AG04449 (cell line): Measurements from ENCODE around the gene LCE1C.

Experiments
- CTCF ChIA-PET: fragments of 350-600 bp; formaldehyde crosslinking; extraction: SDS; loops from one replicate; lab custom pipeline; 2021; ENCODE audit warnings: antibody characterized with exemption; lab: Yijun Ruan, JAX
- POLR2A ChIA-PET: fragments of 400-600, 350-600 bp; formaldehyde crosslinking; extraction: SDS; loops from one replicate; lab custom pipeline; 2020; ENCODE audit warnings: antibody characterized with exemption, inconsistent platforms; lab: Yijun Ruan, JAX
- DNase-seq: peaks from one replicate; pipeline ENCODE4 v3.0.0-alpha.2; 2010; ENCODE audit warnings: low read depth, low spot score
- H3K4me3 ChIP-seq: 2 replicates; pipeline ENCODE4 v1.5.1; 2011; ENCODE audit warnings: low read depth, mild to moderate bottlenecking, control low read depth, low read length
- CTCF ChIP-seq: IDR thresholded peaks from one replicate; pipeline ENCODE4 v1.5.1; 2011; ENCODE audit warnings: mild to moderate bottlenecking, moderate library complexity, low read length, control low read depth, inconsistent platforms; ENCODE audit not compliant: insufficient read depth; ENCODE audit errors: missing control alignments

The LCE1C gene

GRCh38 chr1:152823294-152823693 is 16.8 kb upstream of the LCE1C start:
- no peak for DNase-seq
- ChIA-PET CTCF (interaction anchor here (0.7 kb wide), 1 partner anchor 16 kb away, joined by 3 read pairs; no protein-coding TSS in a partner anchor), POLR2A (no interaction called here)
- H3K4me3 ChIP-seq: no peak overlapping the region
- TF ChIP-seq CTCF: no peak

GRCh38 chr1:152817309-152817708 is 10.9 kb upstream of the LCE1C start:
- no peak for DNase-seq
- CTCF ChIA-PET: no interaction called here
- TF ChIP-seq CTCF: no peak
- POLR2A ChIA-PET: no interaction called here
- no peak overlapping the region for H3K4me3 ChIP-seq

GRCh38 chr1:152811671-152812070 is 5.2 kb upstream of the LCE1C start, which contains the start of gene LCE1B:
LCE1B (plus strand) TSS chr1:152811971; CDS start chr1:152812447, 476 bp downstream.
- no peak within 1 kb of the TSS for H3K4me3 ChIP-seq
- no peak for DNase-seq
- CTCF ChIA-PET: no interaction called here
- POLR2A ChIA-PET: no interaction called here
- TF ChIP-seq CTCF: no peak

- no peak overlapping the region for H3K4me3 ChIP-seq
- TF ChIP-seq CTCF: no peak
- no peak for DNase-seq
- ChIA-PET CTCF (no interaction called here), POLR2A (no interaction called here)
These were observed 4.6 kb upstream of the LCE1C start for GRCh38 chr1:152811050-152811449.

- ChIA-PET POLR2A (no interaction called here), CTCF (no interaction called here)
These were observed 5.1 kb downstream of the LCE1C start for GRCh38 chr1:152801333-152801732.

GRCh38 chr1:152796421-152796820 is 10.0 kb downstream of the LCE1C start, which contains the start of gene LCE1D:
LCE1D (plus strand) TSS chr1:152796721; CDS start chr1:152797795, 1,074 bp downstream.
- CTCF ChIA-PET: interaction anchor here (1.3 kb wide), 1 partner anchor 10 kb away, joined by 3 read pairs; the partner anchor contains the start of gene LCE1E
- no peak for TF ChIP-seq CTCF
- no peak for DNase-seq
- POLR2A ChIA-PET: no interaction called here
- no peak within 1 kb of the TSS for H3K4me3 ChIP-seq

More at GRCh38 chr1:152801333-152801732, 5.1 kb downstream of the LCE1C start:
- no peak overlapping the region for H3K4me3 ChIP-seq
- no peak for TF ChIP-seq CTCF
- DNase-seq: no peak
